Breast epithelium (tissue), 4 donors: ENCODE measurements around the gene CRLF2. TPM values are rescaled to one million over a fixed set of nuclear protein-coding genes. Genes with fewer than 3 reads are reported as not detected.
"Not testable (repeated sequence)": the region's sequence is repeated elsewhere in the genome, so short reads cannot be mapped to it uniquely, and the experiment has no call there.

ENCODE experiments used
- DNase-seq, 2 donors: peaks; one replicate each; pipeline ENCODE4 v3.0.0-alpha.2; 2019; ENCODE audit warnings: low spot score in 2 of 2
- H3K27ac ChIP-seq, 2 donors: fragments of 200-600 bp; sonication (generic) in 1 of 2; one replicate each; pipeline ENCODE4 v1.5.1; 2016 to 2019; ENCODE audit warnings: mild to moderate bottlenecking in 1 of 2
- H3K27me3 ChIP-seq, 2 donors: fragments of 200-600 bp; sonication (generic) in 1 of 2; one replicate each; pipeline versions ENCODE4 v1.5.1 to v1.6.0; 2017 to 2019; ENCODE audit warnings: control low read depth in 1 of 2, mild to moderate bottlenecking in 1 of 2
- H3K36me3 ChIP-seq: fragments of 200-600 bp; one replicate; pipeline ENCODE4 v1.5.1; 2019
- H3K4me1 ChIP-seq, 2 donors: fragments of 200-600 bp; sonication (generic); one replicate each; pipeline ENCODE4 v1.5.1; 2016 to 2019; ENCODE audit warnings: control low read depth in 1 of 2
- H3K4me3 ChIP-seq, 3 donors: fragments of 200-600 bp; sonication (generic); 1 replicate in 2 of 3; 2 replicates in 1 of 3; pipeline ENCODE4 v1.5.1; 2016 to 2019; ENCODE audit warnings: mild to moderate bottlenecking in 3 of 3, moderate library complexity in 2 of 3
- H3K9me3 ChIP-seq, 2 donors: fragments of 200-600 bp; sonication (generic) in 1 of 2; one replicate each; pipeline ENCODE4 v1.5.1; 2016 to 2019; ENCODE audit warnings: control low read depth in 1 of 2
- POLR2A ChIP-seq: fragments of 450-650 bp; IDR thresholded peaks from one replicate; pipeline ENCODE4 v1.6.1; 2016; ENCODE audit warnings: antibody characterized with exemption, mild to moderate bottlenecking, moderate library complexity
- POLR2AphosphoS5 ChIP-seq, 3 donors: sonication (generic); formaldehyde crosslinking; IDR thresholded peaks; one replicate each; pipeline ENCODE4 v1.6.1; 2017; ENCODE audit warnings: antibody characterized with exemption in 3 of 3
- intact Hi-C: fragments of 100-400 bp; cut with DNase I; formaldehyde crosslinking; loops from one replicate; pipeline ENCODE4 v1.15.1; 2023; ENCODE audit warnings: low total_unique reads
- total RNA-seq, 3 donors: library from RNA; depleted of rRNA; stranded (reverse); fragments of >200 nt; gene quantifications; one replicate each; pipeline ENCODE4 v1.1.0, GENCODE V29; 2016
- TF ChIP-seq, protein P1 (sequence below), 3 donors: fragments of 450-650 bp; IDR thresholded peaks; one replicate each; pipeline ENCODE4 v1.5.1; 2016 to 2017; ENCODE audit warnings: antibody characterized with exemption in 3 of 3, mild to moderate bottlenecking in 3 of 3, moderate library complexity in 3 of 3

Gene CRLF2
- total RNA-seq, 3 donors from 2014 or later, result 0.88 to 0.96 TPM; not detected in 1

DNA sequence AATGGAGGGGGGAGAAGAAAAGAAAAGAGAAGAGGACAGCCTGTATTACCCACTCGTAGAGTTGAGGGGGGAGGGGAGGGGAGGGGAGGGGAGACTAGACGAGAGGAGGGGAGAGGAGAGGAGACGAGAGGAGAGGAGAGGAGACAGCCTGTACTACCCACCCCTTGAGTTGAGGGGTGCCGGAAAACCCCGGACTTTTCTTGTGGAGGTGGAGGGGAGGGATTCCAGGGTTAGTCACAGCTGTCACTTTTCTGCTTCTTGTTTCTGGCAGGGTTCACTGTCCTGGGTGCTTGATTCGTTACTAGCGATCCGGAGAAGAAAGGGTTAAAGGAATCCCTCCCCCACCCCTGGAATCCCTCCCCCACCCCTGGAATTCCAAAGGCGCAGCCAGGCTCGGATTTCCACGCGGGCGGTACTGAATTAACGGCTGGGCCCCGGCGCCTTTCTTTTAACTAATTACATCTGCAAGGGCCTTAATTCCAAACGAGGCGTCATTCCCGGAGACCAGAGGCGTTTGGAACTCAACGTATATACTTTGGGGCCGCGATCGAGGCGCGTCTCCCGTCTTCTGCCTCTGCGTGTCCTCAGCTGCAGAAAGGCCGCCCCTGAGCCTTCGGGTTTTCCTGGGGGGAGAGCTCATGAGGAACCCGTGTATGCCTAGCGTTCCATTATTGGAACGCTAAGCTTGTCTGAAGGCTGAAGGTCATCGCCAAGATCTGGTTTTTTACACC, 36.0 kb upstream of the CRLF2 start:
- H3K27ac ChIP-seq, result no peak overlapping the region
- no peaks in the 10 kb centered on the region for H3K4me1 ChIP-seq
- no peaks in the 10 kb centered on the region for H3K9me3 ChIP-seq
- H3K36me3 ChIP-seq, result no peaks in the 10 kb centered on the region
- peaks cover 0 to 15% of the 10 kb centered on the region in 2 donors for H3K27me3 ChIP-seq
- H3K4me3 ChIP-seq, result peak overlapping the region in 2 of 3 donors; percentile 16 to 26
- TF ChIP-seq, protein P1, sequence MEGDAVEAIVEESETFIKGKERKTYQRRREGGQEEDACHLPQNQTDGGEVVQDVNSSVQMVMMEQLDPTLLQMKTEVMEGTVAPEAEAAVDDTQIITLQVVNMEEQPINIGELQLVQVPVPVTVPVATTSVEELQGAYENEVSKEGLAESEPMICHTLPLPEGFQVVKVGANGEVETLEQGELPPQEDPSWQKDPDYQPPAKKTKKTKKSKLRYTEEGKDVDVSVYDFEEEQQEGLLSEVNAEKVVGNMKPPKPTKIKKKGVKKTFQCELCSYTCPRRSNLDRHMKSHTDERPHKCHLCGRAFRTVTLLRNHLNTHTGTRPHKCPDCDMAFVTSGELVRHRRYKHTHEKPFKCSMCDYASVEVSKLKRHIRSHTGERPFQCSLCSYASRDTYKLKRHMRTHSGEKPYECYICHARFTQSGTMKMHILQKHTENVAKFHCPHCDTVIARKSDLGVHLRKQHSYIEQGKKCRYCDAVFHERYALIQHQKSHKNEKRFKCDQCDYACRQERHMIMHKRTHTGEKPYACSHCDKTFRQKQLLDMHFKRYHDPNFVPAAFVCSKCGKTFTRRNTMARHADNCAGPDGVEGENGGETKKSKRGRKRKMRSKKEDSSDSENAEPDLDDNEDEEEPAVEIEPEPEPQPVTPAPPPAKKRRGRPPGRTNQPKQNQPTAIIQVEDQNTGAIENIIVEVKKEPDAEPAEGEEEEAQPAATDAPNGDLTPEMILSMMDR (IDR thresholded peaks at IDR 0.05), result no peak
- TF ChIP-seq POLR2AphosphoS5 (IDR thresholded peaks at IDR 0.05) (no peak), POLR2A (no peak)
- intact Hi-C loops, result loop anchor here (10.0 kb wide), 1 partner anchor 326 kb away; no protein-coding TSS in a partner anchor
- DNase-seq, result no peak

- intact Hi-C loops, result loop anchor here (10.0 kb wide), 1 partner anchor 328 kb away; no protein-coding TSS in a partner anchor
- Histone ChIP-seq H3K27ac (no peak overlapping the region), H3K4me3 (no peak overlapping the region), H3K4me1 (no peaks in the 10 kb centered on the region), H3K9me3 (no peaks in the 10 kb centered on the region), H3K27me3 (peaks cover 0 to 15% of the 10 kb centered on the region in 2 donors), H3K36me3 (no peaks in the 10 kb centered on the region)
- no peak for TF ChIP-seq POLR2A
- TF ChIP-seq, protein P1 (IDR thresholded peaks at IDR 0.05), result peak in 2 of 3 donors; percentile 39 to 63
- DNase-seq, result peak in 1 of 2 donors; percentile 54
Observed at GRCh38 chrX:1246816-1247215, 34.4 kb upstream of the CRLF2 start.

DNA sequence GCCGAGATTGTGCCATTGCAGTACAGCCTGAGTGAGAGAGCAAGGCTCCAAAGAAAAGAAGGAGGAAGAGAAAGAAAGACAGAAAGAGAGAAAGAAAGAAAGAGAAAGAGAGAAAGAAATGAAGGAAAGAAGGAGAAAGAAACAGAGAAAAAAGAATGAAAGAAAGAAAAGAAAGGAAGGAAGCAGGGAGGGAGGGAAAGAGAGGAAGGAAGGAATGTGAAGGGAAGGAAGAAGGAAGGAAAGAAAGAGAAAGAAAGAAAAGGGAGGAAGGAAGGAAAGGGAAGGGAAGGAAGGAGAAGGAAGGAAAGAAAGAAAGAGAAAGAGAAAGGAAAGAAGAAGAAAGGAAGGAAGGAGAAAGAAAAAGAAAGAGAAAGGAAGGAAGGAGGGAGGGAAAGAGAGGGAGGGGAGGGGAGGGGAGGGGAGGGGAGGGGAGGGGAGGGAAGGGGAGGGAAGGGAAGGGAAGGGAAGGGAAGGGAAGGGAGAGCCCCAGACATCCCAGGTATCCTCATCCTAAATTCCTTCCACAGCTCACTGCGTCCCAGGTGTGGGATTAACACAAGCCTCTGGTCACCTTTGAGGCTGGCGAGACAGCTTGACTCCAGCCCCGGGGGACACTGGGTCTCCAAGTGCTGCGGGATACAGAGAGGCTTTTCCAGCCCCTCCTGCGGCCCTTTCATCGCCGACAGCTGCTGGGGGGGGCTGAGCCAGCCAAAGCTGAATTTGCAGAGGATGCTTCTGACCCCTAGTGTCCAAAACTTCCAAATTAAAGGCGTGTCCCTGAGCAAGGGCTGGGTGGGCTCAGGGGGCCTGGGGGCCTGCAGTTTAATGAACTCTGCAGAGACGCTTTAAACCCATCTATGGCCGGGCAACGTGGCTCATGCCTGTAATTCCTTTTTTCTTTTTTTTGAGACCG, 32.0 kb upstream of the CRLF2 start:
- H3K4me1 ChIP-seq, result no peaks in the 10 kb centered on the region
- no peaks in the 10 kb centered on the region for H3K9me3 ChIP-seq
- intact Hi-C loops, result loop anchor here (10.0 kb wide), 1 partner anchor 330 kb away; no protein-coding TSS in a partner anchor
- H3K36me3 ChIP-seq, result no peaks in the 10 kb centered on the region
- DNase-seq, result no peak
- TF ChIP-seq POLR2A, result no peak
- TF ChIP-seq, protein P1 (IDR thresholded peaks at IDR 0.05), result no peak
- no peak for TF ChIP-seq POLR2AphosphoS5 (IDR thresholded peaks at IDR 0.05)
- no peak overlapping the region for H3K4me3 ChIP-seq
- H3K27ac ChIP-seq, result no peak overlapping the region
- peaks cover 0 to 11% of the 10 kb centered on the region in 2 donors for H3K27me3 ChIP-seq

DNA sequence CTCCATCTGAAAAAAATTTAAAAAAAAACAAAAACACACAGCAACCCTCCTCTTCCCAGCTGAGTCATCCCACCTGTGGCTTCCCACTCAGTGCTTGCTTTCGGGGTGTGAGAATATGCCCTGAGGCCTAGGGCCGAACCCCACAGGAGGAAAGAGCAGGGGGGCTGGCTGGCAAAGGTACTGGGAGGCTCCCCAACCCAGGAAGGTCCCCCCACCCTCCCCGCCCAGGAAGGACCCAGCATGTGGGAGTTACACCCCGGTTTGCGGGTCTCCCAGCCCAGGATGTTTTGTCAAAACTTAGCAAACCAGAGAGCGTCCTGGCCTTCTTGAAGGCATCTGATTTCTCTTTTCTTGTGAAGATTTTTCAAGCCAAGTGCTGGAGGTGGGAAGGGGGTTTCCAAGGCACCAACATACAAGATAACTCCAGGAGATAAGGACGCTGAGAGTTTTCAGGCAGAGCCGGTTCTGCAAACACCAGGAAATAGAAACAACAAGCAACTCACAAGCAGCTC, 30.5 kb upstream of the CRLF2 start:
- Histone ChIP-seq H3K9me3 (no peaks in the 10 kb centered on the region), H3K27me3 (no peaks in the 10 kb centered on the region), H3K4me3 (no peak overlapping the region), H3K27ac (peak overlapping the region in 1 of 2 donors; percentile 25), H3K36me3 (no peaks in the 10 kb centered on the region), H3K4me1 (no peaks in the 10 kb centered on the region)
- intact Hi-C loops, result loop anchor here (10.0 kb wide), 1 partner anchor 332 kb away; no protein-coding TSS in a partner anchor
- TF ChIP-seq, protein P1 (IDR thresholded peaks at IDR 0.05), result no peak
- TF ChIP-seq POLR2A (no peak), POLR2AphosphoS5 (IDR thresholded peaks at IDR 0.05) (no peak)
- DNase-seq, result no peak

- not testable (repeated sequence) for H3K4me1 ChIP-seq, H3K9me3 ChIP-seq, H3K4me3 ChIP-seq, H3K36me3 ChIP-seq, H3K27me3 ChIP-seq, H3K27ac ChIP-seq, DNase-seq
- intact Hi-C loops, result loop anchor here (10.0 kb wide), 1 partner anchor 334 kb away; no protein-coding TSS in a partner anchor
Observed at GRCh38 chrX:1240551-1240950, 28.1 kb upstream of the CRLF2 start.
